Measurements from ENCODE around the gene ARF1. TPM values are rescaled to one million over a fixed set of nuclear protein-coding genes. Genes with fewer than 3 reads are reported as not detected.

ARF1 gene
- polyA plus RNA-seq, 3 donors = 580 to 789 (median 603) TPM

- Histone ChIP-seq H3K36me3 (replicated peaks in 1 of 2; ENCODE audit: control insufficient read depth in 1 of 2, insufficient read depth in 2 of 2, low read length in 2 of 2) (no peaks in the 10 kb centered on the region), H3K27me3 (ENCODE audit: control insufficient read depth in 2 of 2, insufficient read depth in 2 of 2, low read length in 2 of 2) (no peaks in the 10 kb centered on the region), H3K9ac (ENCODE audit: insufficient read depth, low read length, poor library complexity, severe bottlenecking) (peak overlapping the region; percentile 100), H2AFZ (ENCODE audit: insufficient read depth, low read depth, low read length, poor library complexity, severe bottlenecking) (no peak overlapping the region), H3K9me3 (replicated peaks in 1 of 2; ENCODE audit: control insufficient read depth in 1 of 2, insufficient read depth in 1 of 2, low read length in 2 of 2) (no peaks in the 10 kb centered on the region), H3K79me2 (ENCODE audit: insufficient read depth, low read length) (peaks cover 89% of the 10 kb centered on the region), H3K27ac (ENCODE audit: low read depth in 1 of 2, low read length in 2 of 2) (peak overlapping the region; percentile 94 to 96), H3K4me2 (replicated peaks; ENCODE audit: extremely low read depth, low read length, poor library complexity, severe bottlenecking) (peak overlapping the region; percentile 86), H4K20me1 (ENCODE audit: insufficient read depth, low read length) (peaks cover 62% of the 10 kb centered on the region), H3K4me1 (ENCODE audit: control insufficient read depth in 1 of 2, insufficient read depth in 2 of 2, low read length in 2 of 2) (peaks cover 56 to 58% of the 10 kb centered on the region in 2 donors), H3K4me3 (replicated peaks in 1 of 3; ENCODE audit: low read depth in 2 of 3, low read length in 3 of 3) (peak overlapping the region; percentile 69 to 93 (median 90))
- Mint-ChIP-seq H3K36me3 (peaks cover 17 to 21% of the 10 kb centered on the region in 2 donors), H3K27me3 (ENCODE audit: low read depth in 3 of 3) (peaks cover 0 to 3% (median 0%) of the 10 kb centered on the region in 3 donors), H3K4me3 (peak overlapping the region; percentile 96 to 97), H3K9me3 (peaks cover 0 to 2% (median 0%) of the 10 kb centered on the region in 7 donors), H3K27ac (peak overlapping the region; percentile 96 to 99 (median 98)), H3K4me1 (peaks cover 56% of the 10 kb centered on the region)
- TF ChIP-seq CTCF (IDR thresholded peaks at IDR 0.05) = no peak
- intact Hi-C loops (cut with micrococcal nuclease) = loop anchor here in 1 of 2 donors (2.0 kb wide), 1 partner anchor 26 kb away; the partner anchor contains the start of gene MRPL55
- under 1% methylated on average over 73 of the region's 79 CpGs for WGBS (ENCODE audit: insufficient coverage)
- peak in 1 of 3 donors; percentile 46 for DNase-seq
These were observed 686 bp downstream of the ARF1 start for GRCh38 chr1:228082918-228083870.

GRCh38 chr1:228083871-228084278 is 1.4 kb downstream of the ARF1 start:
- H3K27ac Mint-ChIP-seq = peak overlapping the region; percentile 96 to 99 (median 98)
- peaks cover 0 to 2% (median 0%) of the 10 kb centered on the region in 7 donors for H3K9me3 Mint-ChIP-seq
- no peak for TF ChIP-seq CTCF (IDR thresholded peaks at IDR 0.05)
- H3K79me2 ChIP-seq (ENCODE audit: insufficient read depth, low read length) = peaks cover 96% of the 10 kb centered on the region
- H4K20me1 ChIP-seq (ENCODE audit: insufficient read depth, low read length) = peaks cover 66% of the 10 kb centered on the region
- H3K4me1 ChIP-seq (ENCODE audit: control insufficient read depth in 1 of 2, insufficient read depth in 2 of 2, low read length in 2 of 2) = peaks cover 63 to 65% of the 10 kb centered on the region in 2 donors
- H2AFZ ChIP-seq (ENCODE audit: insufficient read depth, low read depth, low read length, poor library complexity, severe bottlenecking) = no peak overlapping the region
- intact Hi-C loops (cut with micrococcal nuclease) = loop anchor here in 1 of 2 donors (2.0 kb wide), 2 partner anchors 25 to 83 kb away; partner anchors contain the start of gene MRPL55
- WGBS (ENCODE audit: insufficient coverage) = under 1% methylated on average over 16 of the region's 17 CpGs
- H3K4me2 ChIP-seq (replicated peaks; ENCODE audit: extremely low read depth, low read length, poor library complexity, severe bottlenecking) = peak overlapping the region; percentile 86
- DNase-seq = peak; percentile 40 to 55 (median 43)
- H3K4me1 Mint-ChIP-seq = peaks cover 61% of the 10 kb centered on the region
- no peaks in the 10 kb centered on the region for H3K36me3 ChIP-seq (replicated peaks in 1 of 2; ENCODE audit: control insufficient read depth in 1 of 2, insufficient read depth in 2 of 2, low read length in 2 of 2)
- H3K4me3 Mint-ChIP-seq = peak overlapping the region; percentile 96 to 97
- peaks cover 21 to 25% of the 10 kb centered on the region in 2 donors for H3K36me3 Mint-ChIP-seq
- peak overlapping the region; percentile 100 for H3K9ac ChIP-seq (ENCODE audit: insufficient read depth, low read length, poor library complexity, severe bottlenecking)
- H3K27me3 ChIP-seq (ENCODE audit: control insufficient read depth in 2 of 2, insufficient read depth in 2 of 2, low read length in 2 of 2) = no peaks in the 10 kb centered on the region
- H3K27ac ChIP-seq (ENCODE audit: low read depth in 1 of 2, low read length in 2 of 2) = peak overlapping the region; percentile 94 to 96
- no peaks in the 10 kb centered on the region for H3K9me3 ChIP-seq (replicated peaks in 1 of 2; ENCODE audit: control insufficient read depth in 1 of 2, insufficient read depth in 1 of 2, low read length in 2 of 2)
- H3K27me3 Mint-ChIP-seq (ENCODE audit: low read depth in 3 of 3) = peaks cover 0 to 3% (median 0%) of the 10 kb centered on the region in 3 donors
- peak overlapping the region; percentile 69 to 93 (median 90) for H3K4me3 ChIP-seq (replicated peaks in 1 of 3; ENCODE audit: low read depth in 2 of 3, low read length in 3 of 3)

All from CD14-positive monocyte (primary cell).